K562 (cell line): ENCODE measurements around the gene GYS1. TPM values are rescaled to one million over a fixed set of nuclear protein-coding genes. Genes with fewer than 3 reads are reported as not detected.
A peak's percentile ranks its signal among the peaks of the same experiment; 100 is the strongest.

Experiments used
- CAMTA2 ChIP-seq: fragments of 250-450 bp; sonication (Bioruptor Pico); conservative IDR thresholded peaks from 2 replicates; pipeline ENCODE4 v1.5.1; 2022
- CBX1 ChIP-seq: sonication (generic); IDR thresholded peaks from 2 replicates; pipeline ENCODE4 v1.6.1; 2016; ENCODE audit warnings: antibody characterized with exemption, low read depth, mild to moderate bottlenecking
- CBX2 ChIP-seq: fragments of 200-600 bp; sonication (generic); IDR thresholded peaks from one replicate; pipeline ENCODE4 v1.6.1; 2012; ENCODE audit warnings: mild to moderate bottlenecking, low read length, inconsistent platforms; ENCODE audit not compliant: insufficient read depth, poor library complexity, severe bottlenecking
- E2F4 ChIP-seq: sonication (generic); formaldehyde crosslinking; IDR thresholded peaks from 2 replicates; pipeline ENCODE4 v1.8.0; 2022; ENCODE audit warnings: mild to moderate bottlenecking, low read depth, missing genetic modification reagents
- E2F8 ChIP-seq: fragments of 450-650 bp; IDR thresholded peaks from 2 replicates; pipeline ENCODE4 v1.7.1; 2018; ENCODE audit warnings: mild to moderate bottlenecking, low read depth; ENCODE audit not compliant: partially characterized antibody
- FIP1L1 ChIP-seq: fragments of 200-400 bp; formaldehyde crosslinking; IDR thresholded peaks from 2 replicates; pipeline ENCODE4 v1.6.1; 2018; ENCODE audit warnings: mild to moderate bottlenecking, low read depth, low read length; ENCODE audit not compliant: poor library complexity, severe bottlenecking
- HMG20A ChIP-seq: fragments of 450-650 bp; formaldehyde crosslinking; conservative IDR thresholded peaks from 2 replicates; pipeline ENCODE4 v1.4.0; 2020; ENCODE audit warnings: mild to moderate bottlenecking, mixed read lengths
- MBD1 ChIP-seq: fragments of 250-450 bp; sonication (Bioruptor Pico); IDR thresholded peaks from 2 replicates; pipeline ENCODE4 v1.8.0; 2022; ENCODE audit warnings: inconsistent platforms
- MYC ChIP-seq, 2 experiments: fragments of 250-450 bp in 1 of 2; sonication (Bioruptor Pico) in 1 of 2; IDR thresholded peaks; 2 replicates each; pipeline versions ENCODE4 v1.5.1 to v1.6.1; 2012 to 2021; ENCODE audit warnings: low read depth in 2 of 2, borderline replicate concordance in 1 of 2, improper control_type of control experiment in 1 of 2, low read length in 1 of 2, mild to moderate bottlenecking in 1 of 2, moderate library complexity in 1 of 2
- RBM39 ChIP-seq: fragments of 200-400 bp; formaldehyde crosslinking; optimal IDR thresholded peaks from 2 replicates; pipeline ENCODE3; 2018; ENCODE audit warnings: low read depth, low read length
- SRSF9 ChIP-seq: fragments of 200-400 bp; formaldehyde crosslinking; IDR thresholded peaks from 2 replicates; pipeline ENCODE4 v1.6.1; 2017; ENCODE audit warnings: low read depth, low read length, borderline replicate concordance
- THRB ChIP-seq: fragments of 450-650 bp; formaldehyde crosslinking; conservative IDR thresholded peaks from 2 replicates; pipeline ENCODE4 v1.4.0; 2022; ENCODE audit warnings: mild to moderate bottlenecking, missing genetic modification characterization
- ZNF408 ChIP-seq: fragments of 250-450 bp; sonication (Bioruptor Pico); IDR thresholded peaks from 2 replicates; pipeline ENCODE4 v1.4.0; 2020; ENCODE audit warnings: low read depth, mild to moderate bottlenecking, moderate library complexity
- polyA plus RNA-seq, 8 experiments: library from polyadenylated mRNA; depleted of rRNA in 4 of 8; stranded (reverse) in 5 of 8; unstranded in 3 of 8; fragments of >200 nt; fragmentation: Nextera tagmentation in 2 of 8; fragmentation: Illumina TruSeq in 1 of 8; extraction: Ambion mirVana in 2 of 8; extraction: Trizol in 1 of 8; gene quantifications; 2 replicates each; pipeline versions ENCODE4 v1.2.1 to v1.2.3, GENCODE V29; 2011 to 2014; ENCODE audit warnings: inconsistent platforms in 1 of 8, missing spikeins in 1 of 8
- total RNA-seq, 7 experiments: library from RNA; depleted of rRNA in 6 of 7; stranded (reverse); fragments of >200 nt in 6 of 7; fragmentation: Illumina TruSeq in 2 of 7; extraction: Trizol in 2 of 7; gene quantifications; 2 replicates each; pipeline versions ENCODE4 v1.2.1 to v1.2.3, GENCODE V29; 2011 to 2021; ENCODE audit warnings: low replicate concordance in 1 of 7

The GYS1 gene
- total and polyA plus RNA-seq, 9 of the 15 experiments (the other 6 are each of a cell fraction or from before 2014, with no cell fraction given): 1.9 to 31.1 (median 15.2) TPM

- TF ChIP-seq E2F8 (no peak), CAMTA2 (no peak), MBD1 (no peak), CBX1 (peak; percentile 88), THRB (no peak), MYC (IDR thresholded peaks at IDR 0.05; ENCODE audit: low read depth, low read length) (peak; percentile 92), MYC (CRISPR knock-in tag; IDR thresholded peaks at IDR 0.05; ENCODE audit: borderline replicate concordance, low read depth) (0 out of 2 replicates have a peak, but pooled peaks have one; percentile 60), ZNF408 (no peak), SRSF9 (no peak), HMG20A (CRISPR knock-in tag) (no peak), RBM39 (no peak), FIP1L1 (peak; percentile 64), CBX2 (no peak), E2F4 (CRISPR knock-in tag) (no peak)
Observed at GRCh38 chr19:48954595-48955307, 38.4 kb downstream of the GYS1 start, which contains the start of gene BAX (continued).
